ENCODE results near the gene TMPRSS3. TPM values are rescaled to one million over a fixed set of nuclear protein-coding genes. Genes with fewer than 3 reads are reported as not detected.

The TMPRSS3 gene
- polyA plus RNA-seq, 2 of the 4 experiments (the other 2 are of a cell fraction) = 0.10 to 0.12 TPM

DNA sequence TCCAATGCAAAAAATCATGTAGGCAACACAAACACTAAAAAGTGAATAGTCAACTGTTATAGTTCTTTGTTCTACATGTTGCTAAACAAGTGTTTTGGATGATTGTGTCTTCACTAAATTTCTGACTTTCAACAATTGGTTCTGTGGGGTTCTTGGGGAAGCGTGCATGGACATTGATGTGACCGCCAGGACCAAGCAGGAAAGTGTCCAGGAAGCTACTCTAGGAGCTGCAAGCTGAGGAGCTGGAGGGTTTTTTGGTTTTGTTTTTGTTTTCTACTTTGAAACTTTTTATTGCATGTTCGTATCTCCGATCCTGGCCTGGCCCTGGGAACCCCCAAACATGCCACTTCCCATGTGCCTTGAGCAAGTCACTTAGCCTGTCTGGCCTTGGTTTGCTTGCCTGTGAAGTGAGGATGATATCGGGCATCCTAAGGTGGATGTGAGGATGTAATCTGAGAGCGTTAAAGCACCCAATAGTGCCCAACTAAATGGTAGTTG is 8.0 kb downstream of the TMPRSS3 start:
- H3K4me1 ChIP-seq = no peaks in the 10 kb centered on the region
- TF ChIP-seq ZC3H11A (IDR thresholded peaks at IDR 0.05) (no peak), CBX2 (IDR thresholded peaks at IDR 0.05; ENCODE audit: borderline replicate concordance, low read depth) (no peak), HOXB5 (CRISPR knock-in tag; IDR thresholded peaks at IDR 0.05) (no peak), POLR2AphosphoS2 (conservative IDR thresholded peaks at IDR 0.05; ENCODE audit: low read length) (no peak), HOXA7 (CRISPR knock-in tag; IDR thresholded peaks at IDR 0.05) (no peak), POLR2A (IDR thresholded peaks at IDR 0.05; ENCODE audit: low read length) (no peak), GATA3 (IDR thresholded peaks at IDR 0.05; ENCODE audit: borderline replicate concordance) (no peak), ZFP36 (IDR thresholded peaks at IDR 0.05; ENCODE audit: borderline replicate concordance, partially characterized antibody) (no peak), MYC (IDR thresholded peaks at IDR 0.05; ENCODE audit: borderline replicate concordance, low read length) (no peak), RNF2 (IDR thresholded peaks at IDR 0.05; ENCODE audit: borderline replicate concordance, low read depth) (no peak), EHMT2 (IDR thresholded peaks at IDR 0.05; ENCODE audit: low read depth) (no peak), CHD2 (IDR thresholded peaks at IDR 0.05; ENCODE audit: low read length, partially characterized antibody) (no peak), KDM5A (IDR thresholded peaks at IDR 0.05) (no peak), TFCP2L1 (CRISPR knock-in tag; IDR thresholded peaks at IDR 0.05) (no peak), FOSL2 (IDR thresholded peaks at IDR 0.05) (no peak), FOSL2 (CRISPR knock-in tag; IDR thresholded peaks at IDR 0.05) (no peak), RFX5 (IDR thresholded peaks at IDR 0.05) (no peak)
- TF ChIP-seq, protein P1, sequence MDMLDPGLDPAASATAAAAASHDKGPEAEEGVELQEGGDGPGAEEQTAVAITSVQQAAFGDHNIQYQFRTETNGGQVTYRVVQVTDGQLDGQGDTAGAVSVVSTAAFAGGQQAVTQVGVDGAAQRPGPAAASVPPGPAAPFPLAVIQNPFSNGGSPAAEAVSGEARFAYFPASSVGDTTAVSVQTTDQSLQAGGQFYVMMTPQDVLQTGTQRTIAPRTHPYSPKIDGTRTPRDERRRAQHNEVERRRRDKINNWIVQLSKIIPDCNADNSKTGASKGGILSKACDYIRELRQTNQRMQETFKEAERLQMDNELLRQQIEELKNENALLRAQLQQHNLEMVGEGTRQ (IDR thresholded peaks at IDR 0.05) = no peak
- TF ChIP-seq, protein P2, sequence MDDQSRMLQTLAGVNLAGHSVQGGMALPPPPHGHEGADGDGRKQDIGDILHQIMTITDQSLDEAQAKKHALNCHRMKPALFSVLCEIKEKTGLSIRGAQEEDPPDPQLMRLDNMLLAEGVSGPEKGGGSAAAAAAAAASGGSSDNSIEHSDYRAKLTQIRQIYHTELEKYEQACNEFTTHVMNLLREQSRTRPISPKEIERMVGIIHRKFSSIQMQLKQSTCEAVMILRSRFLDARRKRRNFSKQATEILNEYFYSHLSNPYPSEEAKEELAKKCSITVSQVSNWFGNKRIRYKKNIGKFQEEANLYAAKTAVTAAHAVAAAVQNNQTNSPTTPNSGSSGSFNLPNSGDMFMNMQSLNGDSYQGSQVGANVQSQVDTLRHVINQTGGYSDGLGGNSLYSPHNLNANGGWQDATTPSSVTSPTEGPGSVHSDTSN (IDR thresholded peaks at IDR 0.05) = no peak
- TF ChIP-seq, protein P3, sequence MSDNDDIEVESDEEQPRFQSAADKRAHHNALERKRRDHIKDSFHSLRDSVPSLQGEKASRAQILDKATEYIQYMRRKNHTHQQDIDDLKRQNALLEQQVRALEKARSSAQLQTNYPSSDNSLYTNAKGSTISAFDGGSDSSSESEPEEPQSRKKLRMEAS (IDR thresholded peaks at IDR 0.05) = no peak
- TF ChIP-seq, protein P4, sequence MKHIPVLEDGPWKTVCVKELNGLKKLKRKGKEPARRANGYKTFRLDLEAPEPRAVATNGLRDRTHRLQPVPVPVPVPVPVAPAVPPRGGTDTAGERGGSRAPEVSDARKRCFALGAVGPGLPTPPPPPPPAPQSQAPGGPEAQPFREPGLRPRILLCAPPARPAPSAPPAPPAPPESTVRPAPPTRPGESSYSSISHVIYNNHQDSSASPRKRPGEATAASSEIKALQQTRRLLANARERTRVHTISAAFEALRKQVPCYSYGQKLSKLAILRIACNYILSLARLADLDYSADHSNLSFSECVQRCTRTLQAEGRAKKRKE (CRISPR knock-in tag; IDR thresholded peaks at IDR 0.05; ENCODE audit: low read depth) = no peak
- no peaks in the 10 kb centered on the region for H3K9me3 ChIP-seq
- DNase-seq (ENCODE audit: low read depth in 1 of 2, low spot score in 1 of 2) = no peak
- no peak overlapping the region for H3K4me3 ChIP-seq
- no peak overlapping the region for H3K4me2 ChIP-seq
- ChIA-PET POLR2A (interaction anchor here (0.6 kb wide), 1 partner anchor 290 kb away, joined by 3 read pairs; no protein-coding TSS in a partner anchor), CTCF (interaction anchor here (0.9 kb wide), 1 partner anchor 63 kb away, joined by 3 read pairs; no protein-coding TSS in a partner anchor)
- WGBS (ENCODE audit: missing lambda C conversion rate) = 82% methylated on average over 6 of the region's 6 CpGs
- ATAC-seq = no peak
- H3K27ac ChIP-seq = no peak overlapping the region
- no peak for FAIRE-seq

DNA sequence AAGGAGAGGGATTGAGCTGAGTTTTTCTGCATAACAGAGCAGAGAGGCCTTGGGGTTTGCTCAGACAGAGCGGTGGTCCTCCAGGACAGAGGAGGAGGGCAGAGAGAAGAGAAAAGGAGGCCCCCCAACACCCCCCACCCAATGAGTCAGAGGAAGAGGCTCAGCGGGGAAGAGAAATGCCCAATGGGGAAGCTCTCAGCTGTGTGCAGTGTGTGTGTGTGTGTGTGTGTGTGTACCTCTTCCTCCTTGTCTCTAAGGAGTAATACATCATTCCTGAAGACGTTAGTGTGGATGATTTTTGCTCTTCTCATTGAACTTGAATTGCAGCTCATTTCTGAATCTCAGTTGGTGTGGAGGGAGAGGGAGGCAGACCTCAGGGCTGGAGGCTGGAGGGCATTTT is 8.7 kb downstream of the TMPRSS3 start:
- Histone ChIP-seq H3K4me1 (no peaks in the 10 kb centered on the region), H3K9me3 (peaks cover 2% of the 10 kb centered on the region; the same call in 1 of the 3 replicates), H3K4me2 (no peak overlapping the region), H3K4me3 (no peak overlapping the region), H3K27ac (no peak overlapping the region)
- FAIRE-seq (no peak), DNase-seq (ENCODE audit: low read depth in 1 of 2, low spot score in 1 of 2) (no peak), ATAC-seq (no peak)
- WGBS (ENCODE audit: missing lambda C conversion rate) = 44% methylated on average over 3 of the region's 3 CpGs
- POLR2A ChIA-PET = interaction anchor here (0.6 kb wide), 1 partner anchor 290 kb away, joined by 3 read pairs; no protein-coding TSS in a partner anchor
- no peak for TF ChIP-seq HOXB5 (CRISPR knock-in tag; IDR thresholded peaks at IDR 0.05)
- TF ChIP-seq EHMT2 (IDR thresholded peaks at IDR 0.05; ENCODE audit: low read depth) = no peak
- TF ChIP-seq KDM5A (IDR thresholded peaks at IDR 0.05) = no peak
- no peak for TF ChIP-seq SREBF2 (IDR thresholded peaks at IDR 0.05)
- TF ChIP-seq, protein P5, sequence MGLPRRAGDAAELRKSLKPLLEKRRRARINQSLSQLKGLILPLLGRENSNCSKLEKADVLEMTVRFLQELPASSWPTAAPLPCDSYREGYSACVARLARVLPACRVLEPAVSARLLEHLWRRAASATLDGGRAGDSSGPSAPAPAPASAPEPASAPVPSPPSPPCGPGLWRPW (IDR thresholded peaks at IDR 0.05) = no peak
- TF ChIP-seq, protein P1 (IDR thresholded peaks at IDR 0.05) = no peak
- no peak for TF ChIP-seq ZC3H11A (IDR thresholded peaks at IDR 0.05)
- TF ChIP-seq HOXA7 (CRISPR knock-in tag; IDR thresholded peaks at IDR 0.05) = no peak
- CTCF ChIA-PET = interaction anchor here (0.9 kb wide), 1 partner anchor 63 kb away, joined by 3 read pairs; no protein-coding TSS in a partner anchor
